RWPE2 (cell line): ENCODE data around the gene CX3CL1.

ENCODE experiments used
- ATAC-seq: fragments of 200-7000 bp; cut with Tn5 transposase; 3 replicates; pipeline ENCODE4 v1.9.1; 2021; ENCODE audit warnings: low read depth
- DNase-seq: peaks from one replicate; pipeline ENCODE4 v3.0.0-alpha.2; 2020; ENCODE audit warnings: low spot score
- H3K27ac ChIP-seq: fragments of 450-650 bp; 2 replicates; pipeline ENCODE4 v1.5.1; 2017; ENCODE audit warnings: mild to moderate bottlenecking; ENCODE audit not compliant: poor library complexity, severe bottlenecking
- H3K27me3 ChIP-seq: fragments of 250-450 bp; sonication (Bioruptor Pico); 2 replicates; pipeline ENCODE4 v1.5.1; 2021; ENCODE audit warnings: mild to moderate bottlenecking, moderate library complexity; ENCODE audit not compliant: insufficient read depth, poor library complexity, severe bottlenecking
- H3K36me3 ChIP-seq: fragments of 250-450 bp; sonication (Bioruptor Pico); 2 replicates; pipeline ENCODE4 v1.5.1; 2020; ENCODE audit warnings: low read depth, mild to moderate bottlenecking, moderate library complexity
- H3K4me1 ChIP-seq: fragments of 250-450 bp; sonication (Bioruptor Pico); 2 replicates; pipeline ENCODE4 v1.5.1; 2021; ENCODE audit warnings: mild to moderate bottlenecking, moderate library complexity; ENCODE audit not compliant: insufficient read depth, poor library complexity, severe bottlenecking
- H3K4me3 ChIP-seq: fragments of 250-450 bp; sonication (Bioruptor Pico); 2 replicates; pipeline ENCODE4 v1.5.1; 2021; ENCODE audit warnings: mild to moderate bottlenecking, moderate library complexity; ENCODE audit not compliant: severe bottlenecking
- H3K9me3 ChIP-seq: fragments of 250-450 bp; sonication (Bioruptor Pico); 2 replicates; pipeline ENCODE4 v1.5.1; 2021; ENCODE audit warnings: mild to moderate bottlenecking, moderate library complexity; ENCODE audit not compliant: severe bottlenecking
- TF ChIP-seq, protein P1 (sequence below): fragments of 450-650 bp; IDR thresholded peaks from one replicate; pipeline ENCODE4 v1.5.1; 2017; ENCODE audit warnings: mild to moderate bottlenecking, moderate library complexity; ENCODE audit not compliant: poor library complexity, severe bottlenecking

Gene CX3CL1

DNA sequence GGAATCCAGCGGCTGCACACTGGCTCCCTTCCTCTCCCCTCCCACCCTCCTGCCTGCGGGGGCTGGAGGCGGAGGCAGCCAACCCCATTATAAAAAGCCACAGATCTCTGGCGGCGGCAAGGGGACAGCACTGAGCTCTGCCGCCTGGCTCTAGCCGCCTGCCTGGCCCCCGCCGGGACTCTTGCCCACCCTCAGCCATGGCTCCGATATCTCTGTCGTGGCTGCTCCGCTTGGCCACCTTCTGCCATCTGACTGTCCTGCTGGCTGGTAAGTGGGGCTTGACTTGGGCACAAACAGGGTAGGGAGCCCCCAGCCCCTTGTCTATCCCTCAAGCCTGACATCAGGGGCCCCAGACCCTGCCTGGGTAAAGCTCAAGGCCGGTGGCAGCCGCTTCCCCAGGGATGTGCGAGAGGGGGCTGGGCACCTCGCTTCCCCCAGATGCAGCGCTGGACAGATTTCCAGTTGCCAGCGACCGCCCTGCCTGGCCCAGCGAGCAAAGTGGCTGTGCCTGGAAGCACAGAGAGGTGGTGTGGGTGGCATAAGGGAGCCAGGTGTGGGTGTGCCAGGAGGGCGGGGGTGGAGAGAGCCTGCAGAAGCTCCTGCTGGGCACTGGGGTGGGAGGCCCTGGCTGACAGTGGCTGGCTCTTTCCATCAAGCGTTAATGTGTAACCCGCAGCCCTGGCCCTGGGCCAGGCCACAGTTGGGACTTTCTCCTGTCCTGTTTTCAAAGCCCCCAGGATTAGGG lies at the start of gene CX3CL1:
Gene CX3CL1 (plus strand): TSS at position 119 of the 745 bp plus-strand sequence. CDS start 79 bp downstream, at position 198.
- H3K36me3 ChIP-seq, result no peaks in the 10 kb centered on the region
- no peaks in the 10 kb centered on the region for H3K9me3 ChIP-seq
- no peak for DNase-seq
- peaks cover 21% of the 10 kb centered on the region for H3K4me1 ChIP-seq
- H3K27me3 ChIP-seq, result no peaks in the 10 kb centered on the region
- TF ChIP-seq, protein P1, sequence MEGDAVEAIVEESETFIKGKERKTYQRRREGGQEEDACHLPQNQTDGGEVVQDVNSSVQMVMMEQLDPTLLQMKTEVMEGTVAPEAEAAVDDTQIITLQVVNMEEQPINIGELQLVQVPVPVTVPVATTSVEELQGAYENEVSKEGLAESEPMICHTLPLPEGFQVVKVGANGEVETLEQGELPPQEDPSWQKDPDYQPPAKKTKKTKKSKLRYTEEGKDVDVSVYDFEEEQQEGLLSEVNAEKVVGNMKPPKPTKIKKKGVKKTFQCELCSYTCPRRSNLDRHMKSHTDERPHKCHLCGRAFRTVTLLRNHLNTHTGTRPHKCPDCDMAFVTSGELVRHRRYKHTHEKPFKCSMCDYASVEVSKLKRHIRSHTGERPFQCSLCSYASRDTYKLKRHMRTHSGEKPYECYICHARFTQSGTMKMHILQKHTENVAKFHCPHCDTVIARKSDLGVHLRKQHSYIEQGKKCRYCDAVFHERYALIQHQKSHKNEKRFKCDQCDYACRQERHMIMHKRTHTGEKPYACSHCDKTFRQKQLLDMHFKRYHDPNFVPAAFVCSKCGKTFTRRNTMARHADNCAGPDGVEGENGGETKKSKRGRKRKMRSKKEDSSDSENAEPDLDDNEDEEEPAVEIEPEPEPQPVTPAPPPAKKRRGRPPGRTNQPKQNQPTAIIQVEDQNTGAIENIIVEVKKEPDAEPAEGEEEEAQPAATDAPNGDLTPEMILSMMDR, result no peak
- no peak within 1 kb of the TSS for H3K27ac ChIP-seq
- ATAC-seq, result no peak
- H3K4me3 ChIP-seq, result no peak within 1 kb of the TSS

DNA sequence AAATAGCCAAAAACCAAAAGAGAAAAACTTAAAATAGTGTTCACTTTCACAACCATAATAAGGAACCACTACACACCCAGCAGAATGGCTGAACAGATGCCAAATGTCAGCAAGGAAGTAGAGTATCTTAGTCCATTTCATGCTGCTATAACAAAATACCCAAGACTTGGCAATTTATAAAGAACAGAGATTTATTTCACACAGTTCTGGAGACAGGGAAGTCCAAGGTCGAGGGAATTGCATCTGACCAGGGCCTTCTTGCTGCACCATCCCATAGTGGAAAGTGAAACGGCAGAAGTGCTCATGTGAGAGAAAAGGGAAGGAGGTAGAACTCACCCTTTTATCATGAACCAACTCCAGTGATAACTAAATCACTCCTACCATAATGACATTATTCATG lies 47.5 kb upstream of the CX3CL1 start:
- Histone ChIP-seq H3K27ac (no peak overlapping the region), H3K36me3 (no peaks in the 10 kb centered on the region)

DNA sequence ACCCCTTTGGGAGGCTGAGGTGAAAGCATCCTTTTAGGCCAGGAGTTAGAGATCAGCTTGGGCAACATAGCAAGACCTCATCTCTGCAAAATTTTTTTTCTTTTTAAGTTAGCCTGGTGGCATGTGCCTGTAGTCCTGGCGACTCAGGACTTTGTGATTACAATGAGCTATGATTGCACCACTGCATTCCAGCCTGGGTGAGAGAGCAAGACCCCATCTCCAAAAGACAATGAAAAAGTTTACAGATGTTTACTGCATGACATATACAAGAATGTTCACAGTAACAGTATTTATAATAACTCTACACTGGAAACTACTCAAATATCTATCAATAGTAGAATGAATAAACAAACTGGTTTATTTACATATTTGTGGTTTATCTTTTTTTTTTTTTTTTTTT lies 46.8 kb upstream of the CX3CL1 start:
- Histone ChIP-seq H3K9me3 (no peaks in the 10 kb centered on the region), H3K4me3 (no peak overlapping the region), H3K4me1 (no peaks in the 10 kb centered on the region), H3K36me3 (no peaks in the 10 kb centered on the region), H3K27me3 (no peaks in the 10 kb centered on the region), H3K27ac (no peak overlapping the region)
- TF ChIP-seq, protein P1, result no peak
- ATAC-seq (peak; percentile 36; the same call in 1 of the 3 replicates), DNase-seq (no peak)

More for the DNA sequence above, 47.5 kb upstream of the CX3CL1 start:
- no peaks in the 10 kb centered on the region for H3K4me1 ChIP-seq
- DNase-seq (no peak), ATAC-seq (no peak)
- TF ChIP-seq, protein P1, result no peak
- no peaks in the 10 kb centered on the region for H3K27me3 ChIP-seq
- H3K4me3 ChIP-seq, result no peak overlapping the region
- H3K9me3 ChIP-seq, result no peaks in the 10 kb centered on the region

DNA sequence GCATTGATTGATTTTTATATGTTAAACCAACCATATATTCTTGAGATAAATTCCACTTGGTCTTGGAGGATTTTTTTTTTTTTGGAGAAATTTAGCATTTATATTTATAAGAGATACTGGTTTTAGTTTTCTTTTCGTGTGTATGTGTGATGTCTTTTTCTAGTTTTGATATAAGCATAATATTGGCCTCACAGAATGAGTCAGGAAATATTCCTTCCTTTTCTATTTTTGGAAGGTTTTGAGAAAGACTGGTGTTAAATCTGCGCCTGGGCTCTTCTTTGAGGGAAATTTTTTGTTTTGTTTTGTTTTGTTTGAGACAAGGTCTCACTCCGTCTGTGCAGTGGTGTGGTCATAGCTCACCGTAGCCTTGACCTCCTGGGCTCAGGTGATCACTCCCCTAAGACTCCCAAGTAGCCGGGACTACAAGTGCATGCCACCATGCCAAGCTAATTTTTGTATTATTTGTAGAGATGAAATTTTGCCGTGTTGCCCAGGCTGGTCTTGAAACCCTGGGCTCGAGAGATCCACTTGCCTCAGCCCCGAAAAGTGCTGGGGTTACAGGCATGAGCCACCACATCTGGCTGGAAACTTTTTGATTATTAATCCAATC lies 42.5 kb upstream of the CX3CL1 start:
- ATAC-seq, result no peak
- no peak for DNase-seq

More for the DNA sequence above, 42.5 kb upstream of the CX3CL1 start:
- H3K4me3 ChIP-seq, result no peak overlapping the region
- no peaks in the 10 kb centered on the region for H3K9me3 ChIP-seq
- TF ChIP-seq, protein P1, result no peak
- H3K27me3 ChIP-seq, result no peaks in the 10 kb centered on the region
- no peak overlapping the region for H3K27ac ChIP-seq
- H3K36me3 ChIP-seq, result no peaks in the 10 kb centered on the region
- H3K4me1 ChIP-seq, result no peaks in the 10 kb centered on the region
